OCI-LY1 (cell line): ENCODE results near the gene PARN.
"Not testable (repeated sequence)": the region's sequence is repeated elsewhere in the genome, so short reads cannot be mapped to it uniquely, and the experiment has no call there.

Experiments
- CTCF ChIP-seq: fragments of 200-600 bp; sonication (generic), shearing (Covaris generic); IDR thresholded peaks from 2 replicates; pipeline ENCODE4 v1.5.1; 2017; ENCODE audit warnings: mild to moderate bottlenecking, antibody characterized with exemption, low read length, moderate library complexity, mixed read lengths
- EZH2 ChIP-seq: fragments of 200-600 bp; sonication (generic), shearing (Covaris generic); IDR thresholded peaks from 2 replicates; pipeline ENCODE4 v1.8.0; 2017; ENCODE audit warnings: borderline replicate concordance, mixed run types, mild to moderate bottlenecking, antibody characterized with exemption, low read length, moderate library complexity, mixed read lengths

- TF ChIP-seq CTCF, EZH2: not testable (repeated sequence)
These were observed 49.1 kb downstream of the PARN start for GRCh38 chr16:14580926-14581325.
